Measurements from ENCODE around the gene TGFB1.
A peak's percentile ranks its signal among the peaks of the same experiment; 100 is the strongest.
"Not testable (repeated sequence)": the region's sequence is repeated elsewhere in the genome, so short reads cannot be mapped to it uniquely, and the experiment has no call there.

TGFB1 gene

GRCh38 chr19:41367848-41368301, 14.2 kb upstream of the TGFB1 start:
- ATAC-seq: no peak

GRCh38 chr19:41366089-41366488, 12.4 kb upstream of the TGFB1 start:
- no peak for ATAC-seq

- no peak for ATAC-seq
Observed at GRCh38 chr19:41364524-41365391, 11.0 kb upstream of the TGFB1 start.

- peak; percentile 98 for ATAC-seq
Observed at GRCh38 chr19:41363753-41364523, 10.2 kb upstream of the TGFB1 start, which contains the start of gene B9D2. Gene B9D2, minus strand, starts transcription at chr19:41364149. Its CDS starts 630 bp downstream, at chr19:41363519.

GRCh38 chr19:41363371-41363752, 9.6 kb upstream of the TGFB1 start:
- ATAC-seq: no peak

GRCh38 chr19:41362143-41362847, 8.6 kb upstream of the TGFB1 start:
- no peak for ATAC-seq

GRCh38 chr19:41359741-41360140, 6.0 kb upstream of the TGFB1 start:
- no peak for ATAC-seq

GRCh38 chr19:41357746-41358145, 4.0 kb upstream of the TGFB1 start:
- ATAC-seq: no peak

GRCh38 chr19:41356984-41357739, 3.4 kb upstream of the TGFB1 start:
- no peak for ATAC-seq

GRCh38 chr19:41355802-41356201, 2.1 kb upstream of the TGFB1 start:
- no peak for ATAC-seq

GRCh38 chr19:41355035-41355434, 1.3 kb upstream of the TGFB1 start:
- ATAC-seq: no peak

GRCh38 chr19:41354343-41354953, 726 bp upstream of the TGFB1 start:
- no peak for ATAC-seq

GRCh38 chr19:41352609-41353465, 885 bp downstream of the TGFB1 start:
- ATAC-seq: peak; percentile 23 to 30

- ATAC-seq: no peak
Observed at GRCh38 chr19:41352279-41352608, 1.5 kb downstream of the TGFB1 start.

- peak; percentile 64 to 69 for ATAC-seq
Observed at GRCh38 chr19:41351339-41352245, 2.1 kb downstream of the TGFB1 start.

GRCh38 chr19:41350735-41351338, 2.9 kb downstream of the TGFB1 start:
- peak; percentile 5 to 12 for ATAC-seq

GRCh38 chr19:41346916-41347315, 6.8 kb downstream of the TGFB1 start:
- not testable (repeated sequence) for ATAC-seq

GRCh38 chr19:41344162-41344561, 9.6 kb downstream of the TGFB1 start:
- ATAC-seq: no peak

All from activated CD4-positive, CD25-positive, alpha-beta regulatory T cell treated with anti-CD3 and anti-CD28 coated beads, Interleukin-2, amount 50 U/mL, for 24 hours (primary cell).